Subcutaneous adipose tissue (tissue), 4 donors: ENCODE data around the gene DEAF1. TPM values are rescaled to one million over a fixed set of nuclear protein-coding genes. Genes with fewer than 3 reads are reported as not detected.

Source experiments
- total RNA-seq, 4 donors: library from RNA; depleted of rRNA; stranded (reverse); fragments of >200 nt; gene quantifications; one replicate each; pipeline ENCODE4 v1.1.0, GENCODE V29; 2016
- TF ChIP-seq, protein P1 (sequence below): fragments of 450-650 bp; IDR thresholded peaks from one replicate; pipeline ENCODE4 v1.5.1; 2016; ENCODE audit warnings: low read depth, mild to moderate bottlenecking, control low read depth, antibody characterized with exemption, moderate library complexity

DEAF1 gene
- total RNA-seq, 4 donors from 2014 or later = 14.0 to 28.4 (median 18.4) TPM

DNA sequence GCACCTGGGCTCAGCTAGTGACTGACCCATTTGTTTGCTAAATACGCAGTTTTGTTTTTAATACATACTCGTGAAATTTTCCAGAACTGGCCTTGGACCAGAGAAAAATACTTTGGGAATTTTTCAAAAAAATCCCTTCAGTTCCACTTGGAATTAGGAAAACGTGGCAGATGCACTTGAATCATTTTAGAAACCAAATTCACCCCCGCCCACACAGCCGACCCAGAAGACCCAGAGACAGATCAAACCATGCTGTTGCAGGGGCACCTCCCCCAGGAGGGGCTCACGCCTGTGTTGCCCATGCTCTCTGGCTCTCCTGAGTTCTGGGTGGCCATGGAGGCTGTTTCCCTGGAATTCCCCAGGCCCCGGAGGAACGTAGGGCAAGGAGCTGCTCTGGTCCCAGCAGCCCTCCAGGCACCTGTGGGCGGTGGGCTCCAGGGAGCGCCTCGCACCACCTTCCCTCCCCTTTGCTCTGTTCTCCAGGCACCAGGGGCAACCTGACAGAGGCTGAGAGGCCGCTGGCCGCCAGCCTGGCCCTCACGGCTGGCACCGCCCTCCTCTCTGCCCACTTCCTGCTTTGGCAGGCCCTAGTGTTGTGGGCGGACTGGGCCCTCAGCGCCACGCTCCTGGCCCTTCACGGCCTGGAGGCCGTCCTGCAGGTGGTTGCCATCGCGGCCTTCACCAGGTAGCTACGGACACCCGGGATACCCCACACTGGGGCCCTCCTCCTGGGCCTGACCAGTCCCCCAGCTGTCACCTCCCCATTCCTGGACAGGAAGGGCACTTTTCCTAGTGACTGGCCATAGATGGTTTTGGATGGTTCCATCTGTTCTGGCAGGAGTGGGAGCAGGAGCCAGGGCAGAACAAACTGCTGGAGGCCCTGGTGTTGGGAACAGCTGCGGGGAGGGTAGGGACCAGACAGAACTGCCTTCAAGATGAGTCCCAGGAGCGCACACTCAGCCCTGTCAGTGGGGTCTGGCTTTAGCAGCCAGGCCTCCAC lies 7.7 kb upstream of the DEAF1 start:
- TF ChIP-seq, protein P1, sequence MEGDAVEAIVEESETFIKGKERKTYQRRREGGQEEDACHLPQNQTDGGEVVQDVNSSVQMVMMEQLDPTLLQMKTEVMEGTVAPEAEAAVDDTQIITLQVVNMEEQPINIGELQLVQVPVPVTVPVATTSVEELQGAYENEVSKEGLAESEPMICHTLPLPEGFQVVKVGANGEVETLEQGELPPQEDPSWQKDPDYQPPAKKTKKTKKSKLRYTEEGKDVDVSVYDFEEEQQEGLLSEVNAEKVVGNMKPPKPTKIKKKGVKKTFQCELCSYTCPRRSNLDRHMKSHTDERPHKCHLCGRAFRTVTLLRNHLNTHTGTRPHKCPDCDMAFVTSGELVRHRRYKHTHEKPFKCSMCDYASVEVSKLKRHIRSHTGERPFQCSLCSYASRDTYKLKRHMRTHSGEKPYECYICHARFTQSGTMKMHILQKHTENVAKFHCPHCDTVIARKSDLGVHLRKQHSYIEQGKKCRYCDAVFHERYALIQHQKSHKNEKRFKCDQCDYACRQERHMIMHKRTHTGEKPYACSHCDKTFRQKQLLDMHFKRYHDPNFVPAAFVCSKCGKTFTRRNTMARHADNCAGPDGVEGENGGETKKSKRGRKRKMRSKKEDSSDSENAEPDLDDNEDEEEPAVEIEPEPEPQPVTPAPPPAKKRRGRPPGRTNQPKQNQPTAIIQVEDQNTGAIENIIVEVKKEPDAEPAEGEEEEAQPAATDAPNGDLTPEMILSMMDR = no peak

DNA sequence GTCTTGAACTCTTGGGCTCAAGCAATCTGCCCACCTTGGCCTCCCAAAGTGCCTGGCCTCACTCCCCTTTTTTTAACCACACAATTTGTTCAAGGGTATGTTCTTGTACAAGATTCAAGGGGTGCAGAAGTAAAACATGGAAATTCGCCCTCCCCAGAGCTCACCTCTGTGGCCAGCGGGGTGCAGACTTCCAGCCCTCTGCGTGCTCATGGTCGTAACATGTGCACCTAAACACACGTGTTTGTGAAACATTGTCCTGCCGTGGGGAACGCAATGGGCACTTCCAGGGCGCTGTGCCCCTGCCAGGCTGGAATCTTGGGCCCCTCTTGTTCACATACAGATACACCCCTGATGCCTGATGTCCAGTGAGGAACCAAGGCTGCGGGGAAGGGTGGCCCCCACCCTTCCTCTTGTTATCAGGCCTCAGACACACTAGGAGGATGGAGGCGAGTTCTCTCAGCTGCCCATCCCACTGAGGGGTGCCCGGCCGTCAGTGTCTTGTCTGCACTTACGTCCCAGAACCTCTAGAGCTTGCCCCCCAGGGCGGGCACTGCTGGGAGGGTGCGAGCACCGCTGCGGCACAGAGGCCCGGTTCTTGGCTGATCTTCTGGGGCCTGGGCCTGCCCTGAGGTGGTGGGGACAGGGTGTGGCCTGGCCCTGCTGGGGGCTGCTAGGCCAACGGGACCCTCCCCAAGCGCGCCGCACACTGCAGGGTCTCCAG lies 6.9 kb upstream of the DEAF1 start:
- TF ChIP-seq, protein P1 = no peak

DNA sequence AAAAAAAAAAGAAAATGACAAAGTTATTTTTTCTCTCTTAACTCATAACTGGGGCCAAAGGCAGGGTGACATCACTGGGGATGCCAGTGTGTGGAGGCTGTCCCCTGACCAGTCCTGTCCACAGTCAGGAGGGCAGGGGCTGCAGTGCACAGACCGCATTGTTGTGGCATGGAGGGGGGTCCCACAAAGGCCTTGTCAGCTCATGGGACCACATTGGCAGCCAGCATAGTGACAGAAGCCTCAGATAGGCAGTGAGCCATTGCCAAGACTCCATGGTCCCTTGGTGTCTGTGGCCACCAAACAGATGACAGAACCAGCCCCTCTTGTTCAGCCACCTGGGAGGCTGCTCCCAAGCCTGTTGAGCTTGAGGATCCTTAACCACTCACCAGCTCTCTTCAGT lies 4.7 kb upstream of the DEAF1 start:
- TF ChIP-seq, protein P1 = no peak

DNA sequence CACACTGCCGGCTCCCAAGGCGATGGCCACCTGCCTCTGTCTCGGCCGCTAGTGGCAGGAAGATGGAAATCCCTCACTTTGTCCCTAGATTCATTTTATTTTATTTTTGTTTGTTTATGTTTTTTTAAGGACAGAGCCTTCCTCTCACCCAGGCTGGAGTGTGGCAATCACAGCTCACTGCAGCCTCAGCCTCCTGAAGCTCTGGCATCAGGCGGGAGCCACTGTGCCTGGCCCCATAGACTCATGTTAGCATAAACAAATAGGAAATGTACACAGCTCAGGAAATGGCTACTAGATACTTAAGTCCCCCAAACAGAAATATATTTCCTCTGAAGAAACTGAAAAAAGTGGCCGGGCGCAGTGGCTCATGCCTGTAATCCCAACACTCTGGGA lies 4.1 kb upstream of the DEAF1 start:
- TF ChIP-seq, protein P1 = no peak

DNA sequence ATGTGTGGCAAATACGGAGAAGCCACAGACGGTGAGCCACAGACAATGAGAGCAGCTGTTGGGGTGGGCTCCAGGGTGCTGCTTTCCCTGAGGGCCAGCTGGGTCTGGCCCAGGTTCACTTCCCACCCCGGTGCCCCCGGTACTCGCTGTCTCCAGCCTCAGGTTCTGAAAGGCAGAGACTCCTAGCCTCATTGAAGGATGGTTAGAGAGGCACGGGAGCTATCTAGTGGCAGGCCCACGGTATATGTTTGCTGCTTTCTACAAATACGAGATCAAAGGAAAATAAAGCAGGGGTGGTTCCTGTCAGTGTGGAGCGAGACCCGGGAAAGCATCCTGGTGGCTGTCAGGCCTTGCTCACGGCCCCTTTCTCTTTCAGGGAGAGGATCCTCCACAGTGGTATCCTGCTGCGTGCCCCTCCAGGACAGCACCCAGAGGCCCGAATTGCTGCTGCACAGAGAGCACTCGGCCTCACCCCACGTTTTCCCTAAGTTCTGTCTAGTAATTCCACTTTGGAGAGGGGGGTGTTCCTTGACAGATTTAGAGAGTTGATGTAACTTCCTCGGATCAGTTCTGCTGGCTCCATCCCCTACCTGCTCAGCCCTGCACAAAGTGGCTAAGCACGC lies 3.6 kb upstream of the DEAF1 start:
- TF ChIP-seq, protein P1 = no peak

DNA sequence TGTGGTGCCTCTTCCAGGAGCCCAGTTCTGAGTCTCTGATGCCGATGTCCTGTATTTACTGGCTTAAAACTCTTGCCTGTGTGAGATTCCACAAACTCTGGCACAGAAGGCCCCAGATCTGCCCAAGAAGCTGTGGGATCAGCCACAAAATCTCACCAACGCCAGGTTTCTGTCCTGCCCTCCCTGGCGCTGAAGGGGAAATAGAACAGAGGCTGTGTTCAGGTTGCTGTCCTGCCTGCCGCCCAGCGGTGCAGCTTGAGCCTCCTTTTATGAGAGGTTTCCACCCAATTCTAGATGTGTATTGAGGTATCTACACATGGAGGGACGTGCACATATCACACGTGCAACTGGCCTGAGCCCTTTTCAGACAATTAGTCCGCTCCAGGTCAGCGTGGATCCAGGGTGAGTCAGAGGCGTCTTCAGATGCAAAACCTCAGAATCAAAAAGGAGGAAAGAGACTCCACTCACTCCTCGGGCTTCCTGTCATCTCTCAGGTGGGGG lies 2.8 kb upstream of the DEAF1 start:
- TF ChIP-seq, protein P1 = no peak
